SK-N-SH (cell line): ENCODE measurements around the gene TMPRSS5. TPM values are rescaled to one million over a fixed set of nuclear protein-coding genes. Genes with fewer than 3 reads are reported as not detected.
"Not testable (repeated sequence)": the region's sequence is repeated elsewhere in the genome, so short reads cannot be mapped to it uniquely, and the experiment has no call there.

Experiments used
- CTCF ChIA-PET: fragments of 300-600, 350-600 bp; formaldehyde crosslinking; extraction: SDS; loops from one replicate; lab custom pipeline; 2021; lab: Yijun Ruan, JAX
- POLR2A ChIA-PET: fragments of 350-600 bp; sonication (Branson Sonifier 250); formaldehyde crosslinking; extraction: SDS; loops from one replicate; lab custom pipeline; 2020; ENCODE audit warnings: antibody characterized with exemption, inconsistent platforms; lab: Yijun Ruan, JAX
- DNase-seq: peaks from one replicate; pipeline ENCODE4 v3.0.0; 2012
- H2AFZ ChIP-seq: fragments of 200-600 bp; sonication (generic); 2 replicates; pipeline ENCODE4 v1.8.1; 2016; ENCODE audit warnings: antibody characterized with exemption, mild to moderate bottlenecking, low read depth
- H3F3A ChIP-seq: fragments of 200-600 bp; sonication (generic); replicated peaks from 2 replicates; pipeline ENCODE3; 2016; ENCODE audit warnings: antibody characterized with exemption, mild to moderate bottlenecking; ENCODE audit not compliant: insufficient read depth
- H3K27ac ChIP-seq, 2 experiments: fragments of 200-500 bp in 1 of 2; fragments of 200-600 bp in 1 of 2; sonication (Bioruptor generic) in 1 of 2; sonication (generic), shearing (Covaris generic) in 1 of 2; 2 replicates each; pipeline versions ENCODE4 v1.5.1 to v1.6.1; 2014 to 2016; ENCODE audit warnings: low read depth in 2 of 2, inconsistent platforms in 1 of 2, low read length in 1 of 2, mild to moderate bottlenecking in 1 of 2, mixed read lengths in 1 of 2
- H3K27me3 ChIP-seq: fragments of 200-600 bp; sonication (generic), shearing (Covaris generic); 2 replicates; pipeline ENCODE4 v1.6.1; 2016; ENCODE audit warnings: mixed run types; ENCODE audit not compliant: insufficient read depth
- H3K36me3 ChIP-seq, 2 experiments: fragments of 200-500 bp in 1 of 2; fragments of 200-600 bp in 1 of 2; sonication (Bioruptor generic) in 1 of 2; sonication (generic) in 1 of 2; replicated peaks in 1 of 2; 2 replicates each; pipeline versions ENCODE3 to v1.5.1; 2014 to 2016; ENCODE audit warnings: low read length in 1 of 2, mild to moderate bottlenecking in 1 of 2; ENCODE audit not compliant: insufficient read depth in 2 of 2, control insufficient read depth in 1 of 2
- H3K4me1 ChIP-seq, 2 experiments: fragments of 200-500 bp in 1 of 2; fragments of 200-600 bp in 1 of 2; sonication (Bioruptor generic) in 1 of 2; sonication (generic), shearing (Covaris generic) in 1 of 2; 2 replicates each; pipeline versions ENCODE4 v1.5.1 to v1.6.1; 2014 to 2016; ENCODE audit warnings: low read depth in 1 of 2, low read length in 1 of 2, mixed run types in 1 of 2; ENCODE audit not compliant: insufficient read depth in 2 of 2, control insufficient read depth in 1 of 2
- H3K4me2 ChIP-seq: fragments of 200-600 bp; sonication (generic), shearing (Covaris generic); 2 replicates; pipeline ENCODE4 v1.6.1; 2017; ENCODE audit warnings: mixed run types
- H3K4me3 ChIP-seq, 2 experiments: fragments of 200-500 bp in 1 of 2; fragments of 200-600 bp in 1 of 2; sonication (Bioruptor generic) in 1 of 2; sonication (generic), shearing (Covaris generic) in 1 of 2; 2 replicates each; pipeline versions ENCODE4 v1.5.1 to v1.8.1; 2014 to 2016; ENCODE audit warnings: low read depth in 2 of 2, inconsistent platforms in 1 of 2, low read length in 1 of 2, mild to moderate bottlenecking in 1 of 2, mixed read lengths in 1 of 2, moderate library complexity in 1 of 2
- H3K79me2 ChIP-seq: fragments of 200-600 bp; sonication (generic); 2 replicates; pipeline ENCODE4 v1.8.1; 2017; ENCODE audit warnings: mild to moderate bottlenecking; ENCODE audit not compliant: insufficient read depth
- H3K9ac ChIP-seq: fragments of 200-600 bp; sonication (generic); 2 replicates; pipeline ENCODE4 v1.6.1; 2017; ENCODE audit warnings: mixed run types
- H3K9me2 ChIP-seq: fragments of 200-600 bp; sonication (generic); 2 replicates; pipeline ENCODE4 v1.6.1; 2017; ENCODE audit warnings: mixed run types
- H3K9me3 ChIP-seq: fragments of 200-600 bp; sonication (generic); 2 replicates; pipeline ENCODE4 v1.6.1; 2017; ENCODE audit warnings: mixed run types, mild to moderate bottlenecking, moderate library complexity
- H4K20me1 ChIP-seq: fragments of 200-600 bp; sonication (generic); 2 replicates; pipeline ENCODE4 v1.6.1; 2017; ENCODE audit warnings: mild to moderate bottlenecking, mixed run types; ENCODE audit not compliant: insufficient read depth
- EZH2phosphoT487 ChIP-seq: fragments of 200-600 bp; sonication (generic); IDR thresholded peaks from 2 replicates; pipeline ENCODE4 v1.6.1; 2017; ENCODE audit warnings: low read depth, mixed run types, mild to moderate bottlenecking, antibody characterized with exemption, moderate library complexity, borderline replicate concordance
- MEF2A ChIP-seq: IDR thresholded peaks from 2 replicates; pipeline ENCODE4 v1.4.0; 2012; ENCODE audit warnings: low read depth, borderline replicate concordance
- RFX5 ChIP-seq: IDR thresholded peaks from 2 replicates; pipeline ENCODE4 v1.6.1; 2012; ENCODE audit warnings: mild to moderate bottlenecking, improper control_type of control experiment, low read length
- RXRA ChIP-seq: IDR thresholded peaks from 2 replicates; pipeline ENCODE4 v1.4.0; 2012; ENCODE audit warnings: low read depth, mild to moderate bottlenecking, borderline replicate concordance
- SMC3 ChIP-seq: IDR thresholded peaks from 2 replicates; pipeline ENCODE4 v1.6.1; 2012; ENCODE audit warnings: low read depth, low read length, improper control_type of control experiment
- TEAD4 ChIP-seq: IDR thresholded peaks from 2 replicates; pipeline ENCODE4 v1.4.0; 2012; ENCODE audit warnings: mild to moderate bottlenecking, borderline replicate concordance; ENCODE audit not compliant: insufficient read depth
- WGBS: methylation state at CpG from one replicate; pipeline ENCODE4 v1.1.6; 2017; ENCODE audit warnings: low lambda C conversion rate; 5-methylcytosine and 5-hydroxymethylcytosine counted together
- polyA plus RNA-seq, 3 experiments: library from polyadenylated mRNA; depleted of rRNA; stranded (reverse); fragments of >200 nt; gene quantifications; 2 replicates each; pipeline ENCODE4 v1.2.3, GENCODE V29; 2012
- TF ChIP-seq, protein P1 (sequence below): fragments of 200-600 bp; sonication (generic); IDR thresholded peaks from 2 replicates; pipeline ENCODE4 v1.6.1; 2017; ENCODE audit warnings: antibody characterized with exemption, mild to moderate bottlenecking, moderate library complexity
- TF ChIP-seq, protein P2 (sequence below): IDR thresholded peaks from 2 replicates; pipeline ENCODE4 v1.4.0; 2012; ENCODE audit warnings: low read depth, borderline replicate concordance
- TF ChIP-seq, protein P3 (sequence below): IDR thresholded peaks from 2 replicates; pipeline ENCODE4 v1.4.0; 2012; ENCODE audit warnings: low read depth, borderline replicate concordance
- TF ChIP-seq, protein P4 (sequence below): fragments of 150-350 bp; IDR thresholded peaks from 2 replicates; pipeline ENCODE4 v1.6.1; 2016; ENCODE audit warnings: mild to moderate bottlenecking, low read depth, low read length

The TMPRSS5 gene
- polyA plus RNA-seq, 1 of the 3 experiments (the other 2 are of a cell fraction), result 0.28 TPM

DNA sequence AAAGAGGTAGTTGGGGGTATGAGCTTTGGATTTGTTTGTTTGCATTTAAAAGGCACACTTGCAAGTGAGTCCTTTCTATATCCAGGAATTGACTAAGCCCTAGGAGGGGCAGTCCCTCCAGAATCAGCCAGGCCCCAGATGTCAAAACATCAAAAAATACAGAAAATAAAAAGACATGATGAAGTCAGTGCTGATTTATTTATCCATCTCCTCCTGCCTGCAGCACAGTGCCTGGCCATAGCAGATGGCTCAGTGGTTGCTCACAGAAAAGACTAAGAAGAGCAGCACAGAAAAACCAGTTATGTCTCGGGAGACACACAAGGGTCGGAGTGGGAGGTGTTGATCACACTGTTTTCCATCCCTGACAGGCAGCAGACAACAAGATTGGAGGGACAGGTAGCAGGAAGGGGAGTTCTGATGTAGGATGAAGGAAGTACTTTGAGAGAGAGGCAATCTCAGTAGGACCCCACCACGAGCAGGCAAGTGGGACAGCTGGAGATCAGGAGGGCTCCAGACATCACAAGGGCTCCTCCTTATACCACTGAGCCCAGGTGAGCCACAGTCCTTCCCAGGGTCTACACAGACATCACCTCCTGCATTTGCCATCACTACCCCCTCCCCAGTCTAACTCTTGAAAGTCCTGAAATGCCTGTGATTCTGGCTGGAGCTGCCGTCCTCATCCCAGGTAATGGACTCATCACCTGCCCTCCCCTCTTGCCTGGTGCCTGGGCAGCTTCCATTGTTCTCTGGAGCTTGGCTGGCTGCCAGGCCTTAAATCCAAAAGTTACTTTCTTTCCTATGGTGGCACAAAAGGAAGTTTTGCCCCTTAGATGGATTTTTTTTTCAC lies 32.3 kb downstream of the TMPRSS5 start:
- TF ChIP-seq, protein P1, sequence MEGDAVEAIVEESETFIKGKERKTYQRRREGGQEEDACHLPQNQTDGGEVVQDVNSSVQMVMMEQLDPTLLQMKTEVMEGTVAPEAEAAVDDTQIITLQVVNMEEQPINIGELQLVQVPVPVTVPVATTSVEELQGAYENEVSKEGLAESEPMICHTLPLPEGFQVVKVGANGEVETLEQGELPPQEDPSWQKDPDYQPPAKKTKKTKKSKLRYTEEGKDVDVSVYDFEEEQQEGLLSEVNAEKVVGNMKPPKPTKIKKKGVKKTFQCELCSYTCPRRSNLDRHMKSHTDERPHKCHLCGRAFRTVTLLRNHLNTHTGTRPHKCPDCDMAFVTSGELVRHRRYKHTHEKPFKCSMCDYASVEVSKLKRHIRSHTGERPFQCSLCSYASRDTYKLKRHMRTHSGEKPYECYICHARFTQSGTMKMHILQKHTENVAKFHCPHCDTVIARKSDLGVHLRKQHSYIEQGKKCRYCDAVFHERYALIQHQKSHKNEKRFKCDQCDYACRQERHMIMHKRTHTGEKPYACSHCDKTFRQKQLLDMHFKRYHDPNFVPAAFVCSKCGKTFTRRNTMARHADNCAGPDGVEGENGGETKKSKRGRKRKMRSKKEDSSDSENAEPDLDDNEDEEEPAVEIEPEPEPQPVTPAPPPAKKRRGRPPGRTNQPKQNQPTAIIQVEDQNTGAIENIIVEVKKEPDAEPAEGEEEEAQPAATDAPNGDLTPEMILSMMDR, result no peak
- TF ChIP-seq, protein P2, sequence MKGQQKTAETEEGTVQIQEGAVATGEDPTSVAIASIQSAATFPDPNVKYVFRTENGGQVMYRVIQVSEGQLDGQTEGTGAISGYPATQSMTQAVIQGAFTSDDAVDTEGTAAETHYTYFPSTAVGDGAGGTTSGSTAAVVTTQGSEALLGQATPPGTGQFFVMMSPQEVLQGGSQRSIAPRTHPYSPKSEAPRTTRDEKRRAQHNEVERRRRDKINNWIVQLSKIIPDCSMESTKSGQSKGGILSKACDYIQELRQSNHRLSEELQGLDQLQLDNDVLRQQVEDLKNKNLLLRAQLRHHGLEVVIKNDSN, result no peak
- TF ChIP-seq TEAD4 (no peak), EZH2phosphoT487 (no peak), MEF2A (no peak), SMC3 (no peak), RXRA (no peak), RFX5 (no peak)
- TF ChIP-seq, protein P3, sequence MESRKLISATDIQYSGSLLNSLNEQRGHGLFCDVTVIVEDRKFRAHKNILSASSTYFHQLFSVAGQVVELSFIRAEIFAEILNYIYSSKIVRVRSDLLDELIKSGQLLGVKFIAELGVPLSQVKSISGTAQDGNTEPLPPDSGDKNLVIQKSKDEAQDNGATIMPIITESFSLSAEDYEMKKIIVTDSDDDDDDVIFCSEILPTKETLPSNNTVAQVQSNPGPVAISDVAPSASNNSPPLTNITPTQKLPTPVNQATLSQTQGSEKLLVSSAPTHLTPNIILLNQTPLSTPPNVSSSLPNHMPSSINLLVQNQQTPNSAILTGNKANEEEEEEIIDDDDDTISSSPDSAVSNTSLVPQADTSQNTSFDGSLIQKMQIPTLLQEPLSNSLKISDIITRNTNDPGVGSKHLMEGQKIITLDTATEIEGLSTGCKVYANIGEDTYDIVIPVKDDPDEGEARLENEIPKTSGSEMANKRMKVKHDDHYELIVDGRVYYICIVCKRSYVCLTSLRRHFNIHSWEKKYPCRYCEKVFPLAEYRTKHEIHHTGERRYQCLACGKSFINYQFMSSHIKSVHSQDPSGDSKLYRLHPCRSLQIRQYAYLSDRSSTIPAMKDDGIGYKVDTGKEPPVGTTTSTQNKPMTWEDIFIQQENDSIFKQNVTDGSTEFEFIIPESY, result no peak
- TF ChIP-seq, protein P4, sequence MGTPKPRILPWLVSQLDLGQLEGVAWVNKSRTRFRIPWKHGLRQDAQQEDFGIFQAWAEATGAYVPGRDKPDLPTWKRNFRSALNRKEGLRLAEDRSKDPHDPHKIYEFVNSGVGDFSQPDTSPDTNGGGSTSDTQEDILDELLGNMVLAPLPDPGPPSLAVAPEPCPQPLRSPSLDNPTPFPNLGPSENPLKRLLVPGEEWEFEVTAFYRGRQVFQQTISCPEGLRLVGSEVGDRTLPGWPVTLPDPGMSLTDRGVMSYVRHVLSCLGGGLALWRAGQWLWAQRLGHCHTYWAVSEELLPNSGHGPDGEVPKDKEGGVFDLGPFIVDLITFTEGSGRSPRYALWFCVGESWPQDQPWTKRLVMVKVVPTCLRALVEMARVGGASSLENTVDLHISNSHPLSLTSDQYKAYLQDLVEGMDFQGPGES, result no peak
- H3K4me3 ChIP-seq, result no peak overlapping the region
- DNase-seq, result no peak
- H3K4me1 ChIP-seq, result peaks cover 6 to 9% of the 10 kb centered on the region in 2 experiments; a peak in 2 of 4 replicates
- H3K9ac ChIP-seq, result no peak overlapping the region
- H3K79me2 ChIP-seq, result no peaks in the 10 kb centered on the region
- WGBS, result 52% methylated on average over 4 of the region's 4 CpGs
- no peaks in the 10 kb centered on the region for H3K9me3 ChIP-seq
- H2AFZ ChIP-seq, result no peak overlapping the region
- H4K20me1 ChIP-seq, result no peaks in the 10 kb centered on the region
- no peak overlapping the region for H3K27ac ChIP-seq
- peaks cover 1% of the 10 kb centered on the region; the same call in 1 of the 2 replicates for H3K27me3 ChIP-seq
- no peaks in the 10 kb centered on the region for H3F3A ChIP-seq
- no peak overlapping the region for H3K4me2 ChIP-seq
- no peaks in the 10 kb centered on the region for H3K36me3 ChIP-seq
- no peaks in the 10 kb centered on the region for H3K9me2 ChIP-seq
- ChIA-PET POLR2A (no interaction called here), CTCF (interaction anchor here (1.1 to 1.4 kb wide), 2 partner anchors 9 to 10 kb away, joined by 3 read pairs; no protein-coding TSS in a partner anchor)

DNA sequence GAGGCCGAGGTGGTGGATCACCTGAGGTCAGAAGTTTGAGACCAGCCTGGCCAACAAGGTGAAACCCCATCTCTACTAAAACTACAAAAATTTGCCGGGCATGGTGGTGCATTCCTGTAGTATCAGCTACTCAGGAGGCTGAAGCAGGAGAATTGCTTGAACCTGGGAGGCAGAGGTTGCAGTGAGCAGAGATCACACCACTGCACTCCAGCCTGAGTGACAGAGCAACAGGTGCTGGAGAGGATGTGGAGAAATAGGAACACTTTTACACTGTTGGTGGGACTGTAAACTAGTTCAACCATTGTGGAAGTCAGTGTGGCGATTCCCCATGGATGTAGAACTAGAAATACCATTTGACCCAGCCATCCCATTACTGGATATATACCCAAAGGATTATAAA lies 34.2 kb downstream of the TMPRSS5 start:
- H3K4me2 ChIP-seq, H3K4me3 ChIP-seq, H3F3A ChIP-seq, H3K27ac ChIP-seq, H4K20me1 ChIP-seq, H3K9me3 ChIP-seq, DNase-seq, H3K9ac ChIP-seq, H3K4me1 ChIP-seq, H3K36me3 ChIP-seq, H3K79me2 ChIP-seq, H2AFZ ChIP-seq, CTCF ChIA-PET, H3K27me3 ChIP-seq, POLR2A ChIA-PET, H3K9me2 ChIP-seq: not testable (repeated sequence)
- WGBS, result 26% methylated on average over 3 of the region's 3 CpGs
